T-helper 1 cell treated with Interleukin-12 subunit alpha and Interleukin-12 subunit beta and Interleukin-4 antibody, amounts not matched to agents 30 μg/mL and 1 μg/mL, for 36 hours (primary cell): Measurements from ENCODE around the gene ZFAND3.

Source experiments
- H3K27ac Mint-ChIP-seq: one replicate; pipeline ENCODE4 v1.8.0; 2021; ENCODE audit warnings: mild to moderate bottlenecking, mixed read lengths
- H3K27me3 Mint-ChIP-seq: one replicate; pipeline ENCODE4 v1.8.0; 2021; ENCODE audit warnings: low read depth, mixed read lengths
- H3K36me3 Mint-ChIP-seq: one replicate; pipeline ENCODE4 v1.8.0; 2021; ENCODE audit warnings: low read depth, mixed read lengths
- H3K4me1 Mint-ChIP-seq: one replicate; pipeline ENCODE4 v1.8.0; 2021; ENCODE audit warnings: low read depth, mixed read lengths
- H3K4me3 Mint-ChIP-seq: one replicate; pipeline ENCODE4 v1.8.0; 2021; ENCODE audit warnings: mild to moderate bottlenecking, moderate library complexity, mixed read lengths
- H3K9me3 Mint-ChIP-seq: one replicate; pipeline ENCODE4 v1.8.0; 2021; ENCODE audit warnings: mixed read lengths

The ZFAND3 gene

GRCh38 chr6:38150681-38151296 is 331.3 kb downstream of the ZFAND3 start:
- Mint-ChIP-seq H3K9me3 (no peaks in the 10 kb centered on the region), H3K27me3 (no peaks in the 10 kb centered on the region), H3K27ac (no peak overlapping the region), H3K4me3 (no peak overlapping the region), H3K4me1 (peaks cover 12% of the 10 kb centered on the region), H3K36me3 (peaks cover 3% of the 10 kb centered on the region)

GRCh38 chr6:38151580-38152500 is 332.3 kb downstream of the ZFAND3 start:
- no peak overlapping the region for H3K4me3 Mint-ChIP-seq
- no peaks in the 10 kb centered on the region for H3K27me3 Mint-ChIP-seq
- peaks cover 3% of the 10 kb centered on the region for H3K36me3 Mint-ChIP-seq
- H3K27ac Mint-ChIP-seq: no peak overlapping the region
- no peaks in the 10 kb centered on the region for H3K9me3 Mint-ChIP-seq
- peaks cover 11% of the 10 kb centered on the region for H3K4me1 Mint-ChIP-seq

GRCh38 chr6:38152620-38153019 is 333.1 kb downstream of the ZFAND3 start:
- H3K36me3 Mint-ChIP-seq: peaks cover 3% of the 10 kb centered on the region
- no peak overlapping the region for H3K27ac Mint-ChIP-seq
- H3K4me3 Mint-ChIP-seq: no peak overlapping the region
- H3K27me3 Mint-ChIP-seq: no peaks in the 10 kb centered on the region
- peaks cover 7% of the 10 kb centered on the region for H3K4me1 Mint-ChIP-seq
- H3K9me3 Mint-ChIP-seq: no peaks in the 10 kb centered on the region

GRCh38 chr6:38153076-38153797 is 333.7 kb downstream of the ZFAND3 start:
- H3K36me3 Mint-ChIP-seq: peaks cover 4% of the 10 kb centered on the region
- H3K4me3 Mint-ChIP-seq: no peak overlapping the region
- H3K9me3 Mint-ChIP-seq: no peaks in the 10 kb centered on the region
- no peaks in the 10 kb centered on the region for H3K27me3 Mint-ChIP-seq
- H3K4me1 Mint-ChIP-seq: peaks cover 3% of the 10 kb centered on the region
- no peak overlapping the region for H3K27ac Mint-ChIP-seq

GRCh38 chr6:38153798-38154345 is 334.3 kb downstream of the ZFAND3 start:
- Mint-ChIP-seq H3K27me3 (no peaks in the 10 kb centered on the region), H3K4me1 (no peaks in the 10 kb centered on the region), H3K9me3 (no peaks in the 10 kb centered on the region), H3K4me3 (no peak overlapping the region), H3K36me3 (peaks cover 1% of the 10 kb centered on the region), H3K27ac (no peak overlapping the region)

- peaks cover 1% of the 10 kb centered on the region for H3K36me3 Mint-ChIP-seq
- H3K4me1 Mint-ChIP-seq: no peaks in the 10 kb centered on the region
- no peak overlapping the region for H3K4me3 Mint-ChIP-seq
- H3K27ac Mint-ChIP-seq: no peak overlapping the region
- H3K27me3 Mint-ChIP-seq: no peaks in the 10 kb centered on the region
- H3K9me3 Mint-ChIP-seq: no peaks in the 10 kb centered on the region
Observed at GRCh38 chr6:38154731-38155130, 335.2 kb downstream of the ZFAND3 start.

GRCh38 chr6:38155144-38155543 is 335.6 kb downstream of the ZFAND3 start:
- no peaks in the 10 kb centered on the region for H3K9me3 Mint-ChIP-seq

GRCh38 chr6:38155621-38156204 is 336.2 kb downstream of the ZFAND3 start:
- H3K4me3 Mint-ChIP-seq: no peak overlapping the region
- no peaks in the 10 kb centered on the region for H3K9me3 Mint-ChIP-seq
- no peaks in the 10 kb centered on the region for H3K27me3 Mint-ChIP-seq
- no peak overlapping the region for H3K27ac Mint-ChIP-seq
- H3K36me3 Mint-ChIP-seq: peaks cover 1% of the 10 kb centered on the region
- H3K4me1 Mint-ChIP-seq: no peaks in the 10 kb centered on the region

More at GRCh38 chr6:38155144-38155543, 335.6 kb downstream of the ZFAND3 start:
- no peak overlapping the region for H3K4me3 Mint-ChIP-seq
- peaks cover 1% of the 10 kb centered on the region for H3K36me3 Mint-ChIP-seq
- no peak overlapping the region for H3K27ac Mint-ChIP-seq
- H3K27me3 Mint-ChIP-seq: no peaks in the 10 kb centered on the region
- no peaks in the 10 kb centered on the region for H3K4me1 Mint-ChIP-seq

- H3K4me1 Mint-ChIP-seq: no peaks in the 10 kb centered on the region
- H3K4me3 Mint-ChIP-seq: no peak overlapping the region
- no peaks in the 10 kb centered on the region for H3K27me3 Mint-ChIP-seq
- H3K36me3 Mint-ChIP-seq: peaks cover 1% of the 10 kb centered on the region
- H3K27ac Mint-ChIP-seq: no peak overlapping the region
- H3K9me3 Mint-ChIP-seq: no peaks in the 10 kb centered on the region
Observed at GRCh38 chr6:38156818-38157565, 337.5 kb downstream of the ZFAND3 start.

GRCh38 chr6:38157905-38158304 is 338.4 kb downstream of the ZFAND3 start:
- Mint-ChIP-seq H3K36me3 (peaks cover 1% of the 10 kb centered on the region), H3K4me1 (no peaks in the 10 kb centered on the region), H3K27ac (no peak overlapping the region), H3K9me3 (no peaks in the 10 kb centered on the region), H3K27me3 (no peaks in the 10 kb centered on the region), H3K4me3 (no peak overlapping the region)

GRCh38 chr6:38158762-38159350 is 339.3 kb downstream of the ZFAND3 start:
- no peak overlapping the region for H3K27ac Mint-ChIP-seq
- H3K4me3 Mint-ChIP-seq: no peak overlapping the region
- H3K36me3 Mint-ChIP-seq: peaks cover 1% of the 10 kb centered on the region
- H3K9me3 Mint-ChIP-seq: no peaks in the 10 kb centered on the region
- H3K4me1 Mint-ChIP-seq: no peaks in the 10 kb centered on the region
- H3K27me3 Mint-ChIP-seq: no peaks in the 10 kb centered on the region

- Mint-ChIP-seq H3K27me3 (no peaks in the 10 kb centered on the region), H3K9me3 (no peaks in the 10 kb centered on the region), H3K27ac (no peak overlapping the region), H3K36me3 (peaks cover 1% of the 10 kb centered on the region), H3K4me3 (no peak overlapping the region), H3K4me1 (no peaks in the 10 kb centered on the region)
Observed at GRCh38 chr6:38159596-38159995, 340.1 kb downstream of the ZFAND3 start.

GRCh38 chr6:38160831-38161230 is 341.3 kb downstream of the ZFAND3 start:
- Mint-ChIP-seq H3K9me3 (no peaks in the 10 kb centered on the region), H3K27ac (no peak overlapping the region), H3K27me3 (no peaks in the 10 kb centered on the region), H3K4me3 (no peak overlapping the region), H3K4me1 (no peaks in the 10 kb centered on the region), H3K36me3 (peaks cover 1% of the 10 kb centered on the region)
